Sigmoid colon (tissue), 3 donors: ENCODE results near the gene OR6N2.

Source experiments
- CTCF ChIP-seq, 4 experiments: fragments of 450-650 bp in 3 of 4; fragments of 200-600 bp in 1 of 4; IDR thresholded peaks; one replicate each; pipeline ENCODE4 v1.5.1; 2016 to 2019; ENCODE audit warnings: antibody characterized with exemption in 4 of 4, mild to moderate bottlenecking in 3 of 4, moderate library complexity in 2 of 4
- POLR2A ChIP-seq, 2 donors: fragments of 450-650 bp; IDR thresholded peaks; one replicate each; pipeline ENCODE4 v1.6.1; 2016; ENCODE audit warnings: antibody characterized with exemption in 2 of 2, mild to moderate bottlenecking in 2 of 2, moderate library complexity in 2 of 2

GRCh38 chr1:158724442-158724841, 56.6 kb downstream of the OR6N2 start:
- TF ChIP-seq CTCF (IDR thresholded peaks at IDR 0.05) = no peak
- no peak for TF ChIP-seq POLR2A (IDR thresholded peaks at IDR 0.05)
